ENCODE measurements around the gene POLDIP2. TPM values are rescaled to one million over a fixed set of nuclear protein-coding genes. Genes with fewer than 3 reads are reported as not detected.

The POLDIP2 gene
- total and polyA plus RNA-seq, 2 of the 13 experiments (the other 11 are each of a cell fraction or from before 2014, with no cell fraction given) = 85.9 to 114 TPM

DNA sequence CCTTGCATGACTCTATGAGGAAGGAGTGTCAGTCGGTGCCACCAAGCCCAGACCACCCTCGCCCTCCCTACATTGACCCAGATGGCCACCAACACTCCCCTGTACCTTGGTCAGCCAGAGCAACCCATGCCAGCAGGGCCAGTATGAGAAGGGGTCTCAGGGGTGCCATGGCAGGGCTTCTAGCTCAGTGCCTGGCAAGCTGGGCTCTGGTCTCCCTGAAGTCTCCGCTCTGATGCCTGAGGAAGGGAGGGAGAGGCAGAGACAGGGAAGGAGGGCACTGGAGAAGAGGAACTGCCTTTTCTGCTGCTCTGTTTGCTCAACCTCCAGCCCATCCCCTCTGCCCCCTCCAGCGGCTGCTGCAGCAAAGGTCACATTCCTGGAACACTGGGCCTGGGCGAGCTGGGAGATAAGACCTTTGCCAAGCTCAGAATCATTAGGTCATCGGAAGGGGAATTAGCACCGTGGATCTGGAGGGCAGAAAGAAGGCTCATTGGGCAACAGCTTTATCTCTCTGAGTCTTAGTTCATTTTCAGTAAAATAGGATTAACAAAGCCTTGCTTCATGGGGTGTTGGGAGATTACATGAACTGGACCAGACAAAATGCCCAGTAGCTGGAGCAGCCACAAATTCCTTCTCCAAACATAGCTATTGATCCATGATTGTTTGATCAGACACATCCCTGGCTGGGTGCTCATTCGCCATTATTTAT is 12.9 kb upstream of the POLDIP2 start, which contains the start of gene VTN (continued):
- TF ChIP-seq, protein P1, sequence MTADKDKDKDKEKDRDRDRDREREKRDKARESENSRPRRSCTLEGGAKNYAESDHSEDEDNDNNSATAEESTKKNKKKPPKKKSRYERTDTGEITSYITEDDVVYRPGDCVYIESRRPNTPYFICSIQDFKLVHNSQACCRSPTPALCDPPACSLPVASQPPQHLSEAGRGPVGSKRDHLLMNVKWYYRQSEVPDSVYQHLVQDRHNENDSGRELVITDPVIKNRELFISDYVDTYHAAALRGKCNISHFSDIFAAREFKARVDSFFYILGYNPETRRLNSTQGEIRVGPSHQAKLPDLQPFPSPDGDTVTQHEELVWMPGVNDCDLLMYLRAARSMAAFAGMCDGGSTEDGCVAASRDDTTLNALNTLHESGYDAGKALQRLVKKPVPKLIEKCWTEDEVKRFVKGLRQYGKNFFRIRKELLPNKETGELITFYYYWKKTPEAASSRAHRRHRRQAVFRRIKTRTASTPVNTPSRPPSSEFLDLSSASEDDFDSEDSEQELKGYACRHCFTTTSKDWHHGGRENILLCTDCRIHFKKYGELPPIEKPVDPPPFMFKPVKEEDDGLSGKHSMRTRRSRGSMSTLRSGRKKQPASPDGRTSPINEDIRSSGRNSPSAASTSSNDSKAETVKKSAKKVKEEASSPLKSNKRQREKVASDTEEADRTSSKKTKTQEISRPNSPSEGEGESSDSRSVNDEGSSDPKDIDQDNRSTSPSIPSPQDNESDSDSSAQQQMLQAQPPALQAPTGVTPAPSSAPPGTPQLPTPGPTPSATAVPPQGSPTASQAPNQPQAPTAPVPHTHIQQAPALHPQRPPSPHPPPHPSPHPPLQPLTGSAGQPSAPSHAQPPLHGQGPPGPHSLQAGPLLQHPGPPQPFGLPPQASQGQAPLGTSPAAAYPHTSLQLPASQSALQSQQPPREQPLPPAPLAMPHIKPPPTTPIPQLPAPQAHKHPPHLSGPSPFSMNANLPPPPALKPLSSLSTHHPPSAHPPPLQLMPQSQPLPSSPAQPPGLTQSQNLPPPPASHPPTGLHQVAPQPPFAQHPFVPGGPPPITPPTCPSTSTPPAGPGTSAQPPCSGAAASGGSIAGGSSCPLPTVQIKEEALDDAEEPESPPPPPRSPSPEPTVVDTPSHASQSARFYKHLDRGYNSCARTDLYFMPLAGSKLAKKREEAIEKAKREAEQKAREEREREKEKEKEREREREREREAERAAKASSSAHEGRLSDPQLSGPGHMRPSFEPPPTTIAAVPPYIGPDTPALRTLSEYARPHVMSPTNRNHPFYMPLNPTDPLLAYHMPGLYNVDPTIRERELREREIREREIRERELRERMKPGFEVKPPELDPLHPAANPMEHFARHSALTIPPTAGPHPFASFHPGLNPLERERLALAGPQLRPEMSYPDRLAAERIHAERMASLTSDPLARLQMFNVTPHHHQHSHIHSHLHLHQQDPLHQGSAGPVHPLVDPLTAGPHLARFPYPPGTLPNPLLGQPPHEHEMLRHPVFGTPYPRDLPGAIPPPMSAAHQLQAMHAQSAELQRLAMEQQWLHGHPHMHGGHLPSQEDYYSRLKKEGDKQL (CRISPR knock-in tag; IDR thresholded peaks at IDR 0.05; ENCODE audit: low read depth) = peak; percentile 87
- no peak for TF ChIP-seq ZNF737 (CRISPR knock-in tag; IDR thresholded peaks at IDR 0.05; ENCODE audit: borderline replicate concordance)
- peak; percentile 71; the same call in 1 of the 2 replicates for TF ChIP-seq ZNF292 (CRISPR knock-in tag; IDR thresholded peaks at IDR 0.05; ENCODE audit: borderline replicate concordance, low read depth)
- 0 out of 2 replicates have a peak, but pooled peaks have one; percentile 26 for TF ChIP-seq ZBTB14 (CRISPR knock-in tag; IDR thresholded peaks at IDR 0.05)
- TF ChIP-seq SOX13 (IDR thresholded peaks at IDR 0.05) = peak; percentile 73
- peak in 1 of 2 experiments; percentile 89; a peak in 2 of 4 replicates for TF ChIP-seq SOX13 (CRISPR knock-in tag; conservative IDR thresholded peaks at IDR 0.05 in 1 of 2, IDR thresholded peaks at IDR 0.05 in 1 of 2)
- no peak for TF ChIP-seq LBX2 (CRISPR knock-in tag; IDR thresholded peaks at IDR 0.05; ENCODE audit: borderline replicate concordance)
- peak; percentile 86; the same call in 1 of the 2 replicates for TF ChIP-seq NFKBIZ (CRISPR knock-in tag; IDR thresholded peaks at IDR 0.05)
- no peak for TF ChIP-seq ZNF709 (CRISPR knock-in tag; IDR thresholded peaks at IDR 0.05)
- TF ChIP-seq ZNF558 (CRISPR knock-in tag; IDR thresholded peaks at IDR 0.05; ENCODE audit: borderline replicate concordance) = 0 out of 2 replicates have a peak, but pooled peaks have one; percentile 22
- peak; percentile 96 for TF ChIP-seq PATZ1 (CRISPR knock-in tag; IDR thresholded peaks at IDR 0.05)
- TF ChIP-seq, protein P2, sequence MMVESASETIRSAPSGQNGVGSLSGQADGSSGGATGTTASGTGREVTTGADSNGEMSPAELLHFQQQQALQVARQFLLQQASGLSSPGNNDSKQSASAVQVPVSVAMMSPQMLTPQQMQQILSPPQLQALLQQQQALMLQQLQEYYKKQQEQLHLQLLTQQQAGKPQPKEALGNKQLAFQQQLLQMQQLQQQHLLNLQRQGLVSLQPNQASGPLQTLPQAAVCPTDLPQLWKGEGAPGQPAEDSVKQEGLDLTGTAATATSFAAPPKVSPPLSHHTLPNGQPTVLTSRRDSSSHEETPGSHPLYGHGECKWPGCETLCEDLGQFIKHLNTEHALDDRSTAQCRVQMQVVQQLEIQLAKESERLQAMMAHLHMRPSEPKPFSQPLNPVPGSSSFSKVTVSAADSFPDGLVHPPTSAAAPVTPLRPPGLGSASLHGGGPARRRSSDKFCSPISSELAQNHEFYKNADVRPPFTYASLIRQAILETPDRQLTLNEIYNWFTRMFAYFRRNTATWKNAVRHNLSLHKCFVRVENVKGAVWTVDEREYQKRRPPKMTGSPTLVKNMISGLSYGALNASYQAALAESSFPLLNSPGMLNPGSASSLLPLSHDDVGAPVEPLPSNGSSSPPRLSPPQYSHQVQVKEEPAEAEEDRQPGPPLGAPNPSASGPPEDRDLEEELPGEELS (CRISPR knock-in tag; IDR thresholded peaks at IDR 0.05) = peak; percentile 89
